DOHH2 (cell line): ENCODE data around the gene CASZ1.

ENCODE experiments used
- H3F3A ChIP-seq: fragments of 200-600 bp; sonication (generic), shearing (Covaris generic); 2 replicates; pipeline ENCODE4 v1.6.0; 2016; ENCODE audit warnings: antibody characterized with exemption, mild to moderate bottlenecking; ENCODE audit not compliant: control insufficient read depth, insufficient read depth
- H3K27ac ChIP-seq: fragments of 200-600 bp; sonication (generic); 2 replicates; pipeline ENCODE4 v1.5.1; 2014; ENCODE audit warnings: low read depth, mild to moderate bottlenecking, low read length, moderate library complexity
- H3K27me3 ChIP-seq: fragments of 200-600 bp; sonication (generic); 2 replicates; pipeline ENCODE4 v1.6.1; 2014; ENCODE audit warnings: mild to moderate bottlenecking, low read length, mixed read lengths; ENCODE audit not compliant: control insufficient read depth
- H3K36me3 ChIP-seq: fragments of 200-600 bp; sonication (generic); 2 replicates; pipeline ENCODE4 v1.6.1; 2014; ENCODE audit warnings: mild to moderate bottlenecking, low read length, moderate library complexity, mixed read lengths; ENCODE audit not compliant: control insufficient read depth
- H3K4me1 ChIP-seq: fragments of 200-600 bp; sonication (generic); 2 replicates; pipeline ENCODE4 v1.6.1; 2014; ENCODE audit warnings: mild to moderate bottlenecking, low read length, mixed read lengths; ENCODE audit not compliant: control insufficient read depth
- H3K4me2 ChIP-seq: fragments of 200-600 bp; sonication (generic); 2 replicates; pipeline ENCODE4 v1.6.0; 2014; ENCODE audit warnings: mild to moderate bottlenecking, low read length, moderate library complexity
- H3K4me3 ChIP-seq: fragments of 200-600 bp; sonication (generic); 2 replicates; pipeline ENCODE4 v1.5.1; 2014; ENCODE audit warnings: mild to moderate bottlenecking, low read length, mixed read lengths
- H3K79me2 ChIP-seq: fragments of 200-600 bp; sonication (generic); 2 replicates; pipeline ENCODE4 v1.6.1; 2014; ENCODE audit warnings: mild to moderate bottlenecking, low read length, mixed read lengths; ENCODE audit not compliant: control insufficient read depth
- H3K9me2 ChIP-seq: fragments of 200-600 bp; sonication (generic); replicated peaks from 2 replicates; pipeline ENCODE4 v1.6.1; 2014; ENCODE audit warnings: mild to moderate bottlenecking, low read length, mixed read lengths; ENCODE audit not compliant: control insufficient read depth
- H3K9me3 ChIP-seq: fragments of 200-600 bp; sonication (generic); 2 replicates; pipeline ENCODE4 v1.6.1; 2014; ENCODE audit warnings: antibody characterized with exemption, low read length, mixed read lengths; ENCODE audit not compliant: control insufficient read depth, insufficient read depth
- H4K20me1 ChIP-seq: fragments of 200-600 bp; sonication (generic); 2 replicates; pipeline ENCODE4 v1.6.0; 2014; ENCODE audit warnings: low read depth, mild to moderate bottlenecking, antibody characterized with exemption, low read length, moderate library complexity; ENCODE audit not compliant: control insufficient read depth, insufficient read depth
- CTCF ChIP-seq: fragments of 200-600 bp; sonication (generic); IDR thresholded peaks from one replicate; pipeline ENCODE4 v1.5.1; 2014; ENCODE audit warnings: antibody characterized with exemption, mild to moderate bottlenecking, low read depth, low read length; ENCODE audit not compliant: poor library complexity, severe bottlenecking
- EZH2phosphoT487 ChIP-seq: fragments of 200-600 bp; sonication (generic); IDR thresholded peaks from 2 replicates; pipeline ENCODE4 v1.6.1; 2017; ENCODE audit warnings: borderline replicate concordance, mild to moderate bottlenecking, antibody characterized with exemption, low read length, moderate library complexity, mixed read lengths

Gene CASZ1

GRCh38 chr1:10794724-10795275, 1.6 kb downstream of the CASZ1 start:
- Histone ChIP-seq H3K4me1 (no peaks in the 10 kb centered on the region), H3K9me2 (no peaks in the 10 kb centered on the region), H3K4me3 (no peak overlapping the region), H3K79me2 (no peaks in the 10 kb centered on the region), H3F3A (no peaks in the 10 kb centered on the region), H3K36me3 (no peaks in the 10 kb centered on the region), H4K20me1 (no peaks in the 10 kb centered on the region), H3K4me2 (no peak overlapping the region), H3K9me3 (no peaks in the 10 kb centered on the region), H3K27me3 (peaks cover 43% of the 10 kb centered on the region), H3K27ac (no peak overlapping the region)
- no peak for TF ChIP-seq CTCF
- no peak for TF ChIP-seq EZH2phosphoT487

GRCh38 chr1:10793129-10793651, 3.3 kb downstream of the CASZ1 start:
- H3K27me3 ChIP-seq: peaks cover 40% of the 10 kb centered on the region

GRCh38 chr1:10791105-10791951, 5.1 kb downstream of the CASZ1 start:
- no peaks in the 10 kb centered on the region for H3K4me1 ChIP-seq
- no peak overlapping the region for H3K4me3 ChIP-seq
- no peak overlapping the region for H3K4me2 ChIP-seq
- H3K79me2 ChIP-seq: no peaks in the 10 kb centered on the region
- H3K9me3 ChIP-seq: no peaks in the 10 kb centered on the region
- H3K9me2 ChIP-seq: no peaks in the 10 kb centered on the region
- H3K27me3 ChIP-seq: peaks cover 31% of the 10 kb centered on the region
- H3F3A ChIP-seq: no peaks in the 10 kb centered on the region
- no peak overlapping the region for H3K27ac ChIP-seq
- no peaks in the 10 kb centered on the region for H3K36me3 ChIP-seq
- TF ChIP-seq CTCF (no peak), EZH2phosphoT487 (no peak)
- no peaks in the 10 kb centered on the region for H4K20me1 ChIP-seq

More at GRCh38 chr1:10793129-10793651, 3.3 kb downstream of the CASZ1 start:
- no peaks in the 10 kb centered on the region for H3K9me3 ChIP-seq
- H4K20me1 ChIP-seq: no peaks in the 10 kb centered on the region
- H3F3A ChIP-seq: no peaks in the 10 kb centered on the region
- no peaks in the 10 kb centered on the region for H3K9me2 ChIP-seq
- H3K79me2 ChIP-seq: no peaks in the 10 kb centered on the region
- H3K27ac ChIP-seq: no peak overlapping the region
- no peak overlapping the region for H3K4me3 ChIP-seq
- TF ChIP-seq CTCF: no peak
- TF ChIP-seq EZH2phosphoT487: no peak
- no peaks in the 10 kb centered on the region for H3K4me1 ChIP-seq
- no peaks in the 10 kb centered on the region for H3K36me3 ChIP-seq
- H3K4me2 ChIP-seq: no peak overlapping the region
